Measurements from ENCODE around the gene HDHD3.

DNA sequence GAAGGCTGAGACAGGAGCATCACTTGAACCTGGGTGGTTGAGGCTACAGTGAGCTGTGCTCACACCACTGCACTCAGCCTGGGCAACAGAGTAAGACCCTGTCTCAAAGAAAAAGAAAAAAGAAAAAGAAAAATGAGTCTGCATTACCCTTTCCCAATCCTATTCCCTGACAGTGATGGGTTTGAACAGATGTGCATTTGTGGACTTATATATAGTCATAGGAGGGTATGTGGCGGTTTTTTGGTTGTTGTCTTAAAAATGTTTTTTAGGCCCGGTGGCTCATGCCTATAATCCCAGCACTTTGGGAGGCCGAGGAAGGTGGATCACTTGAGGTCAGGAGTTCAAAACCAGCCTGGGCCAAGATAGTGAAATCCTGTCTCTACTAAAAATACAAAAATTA is 13.4 kb downstream of the HDHD3 start:
- no peak for TF ChIP-seq CTCF (IDR thresholded peaks at IDR 0.05)
- no peak for TF ChIP-seq POLR2AphosphoS5 (IDR thresholded peaks at IDR 0.05)
- TF ChIP-seq POLR2A (IDR thresholded peaks at IDR 0.05; ENCODE audit: low read depth), result no peak
